K562 (cell line): Measurements from ENCODE around the gene LYPLA2. TPM values are rescaled to one million over a fixed set of nuclear protein-coding genes. Genes with fewer than 3 reads are reported as not detected.
A peak's percentile ranks its signal among the peaks of the same experiment; 100 is the strongest.

Experiments used
- ATF1 ChIP-seq, 2 experiments: fragments of 450-650 bp in 1 of 2; IDR thresholded peaks; 2 replicates each; pipeline ENCODE4 v1.6.1; 2016; ENCODE audit warnings: missing compliant biosample characterization in 1 of 2, missing genetic modification characterization in 1 of 2
- BHLHE40 ChIP-seq: IDR thresholded peaks from 2 replicates; pipeline ENCODE4 v1.6.1; 2011; ENCODE audit warnings: low read length, improper control_type of control experiment
- CREB5 ChIP-seq: fragments of 250-450 bp; sonication (Bioruptor Pico); IDR thresholded peaks from 2 replicates; pipeline ENCODE4 v1.5.0; 2020; ENCODE audit warnings: mild to moderate bottlenecking
- DEAF1 ChIP-seq: fragments of 450-650 bp; formaldehyde crosslinking; IDR thresholded peaks from 2 replicates; pipeline ENCODE4 v1.4.0; 2020; ENCODE audit warnings: mild to moderate bottlenecking, moderate library complexity
- FOXK1 ChIP-seq: sonication (generic); formaldehyde crosslinking; IDR thresholded peaks from 2 replicates; pipeline ENCODE4 v1.8.0; 2022; ENCODE audit warnings: missing genetic modification reagents, mild to moderate bottlenecking, borderline replicate concordance
- HEY1 ChIP-seq: fragments of 250-450 bp; sonication (Bioruptor Pico); IDR thresholded peaks from 2 replicates; pipeline ENCODE4 v1.5.0; 2020; ENCODE audit warnings: mild to moderate bottlenecking, moderate library complexity, borderline replicate concordance
- JUND ChIP-seq, 2 experiments: IDR thresholded peaks; 2 replicates in 1 of 2; 3 replicates in 1 of 2; pipeline ENCODE4 v1.6.1; 2011; ENCODE audit warnings: borderline replicate concordance in 2 of 2, low read depth in 2 of 2, low read length in 2 of 2, improper control_type of control experiment in 1 of 2, missing biosample characterization in 1 of 2, missing genetic modification characterization in 1 of 2, missing genetic modification reagents in 1 of 2
- MXD1 ChIP-seq: fragments of 250-450 bp; sonication (Bioruptor Pico); IDR thresholded peaks from 2 replicates; pipeline ENCODE4 v1.8.0; 2021; ENCODE audit warnings: borderline replicate concordance, mild to moderate bottlenecking, moderate library complexity; ENCODE audit not compliant: poor library complexity, severe bottlenecking
- NFYB ChIP-seq: IDR thresholded peaks from 2 replicates; pipeline ENCODE4 v1.6.1; 2011; ENCODE audit warnings: mild to moderate bottlenecking, moderate library complexity; ENCODE audit not compliant: insufficient read length; ENCODE audit errors: extremely low read depth
- RERE ChIP-seq: sonication (generic); formaldehyde crosslinking; IDR thresholded peaks from 2 replicates; pipeline ENCODE4 v1.8.0; 2023; ENCODE audit warnings: missing genetic modification reagents, mild to moderate bottlenecking, borderline replicate concordance
- polyA plus RNA-seq, 8 experiments: library from polyadenylated mRNA; depleted of rRNA in 4 of 8; stranded (reverse) in 5 of 8; unstranded in 3 of 8; fragments of >200 nt; fragmentation: Nextera tagmentation in 2 of 8; fragmentation: Illumina TruSeq in 1 of 8; extraction: Ambion mirVana in 2 of 8; extraction: Trizol in 1 of 8; gene quantifications; 2 replicates each; pipeline versions ENCODE4 v1.2.1 to v1.2.3, GENCODE V29; 2011 to 2014; ENCODE audit warnings: inconsistent platforms in 1 of 8, missing spikeins in 1 of 8
- total RNA-seq, 7 experiments: library from RNA; depleted of rRNA in 6 of 7; stranded (reverse); fragments of >200 nt in 6 of 7; fragmentation: Illumina TruSeq in 2 of 7; extraction: Trizol in 2 of 7; gene quantifications; 2 replicates each; pipeline versions ENCODE4 v1.2.1 to v1.2.3, GENCODE V29; 2011 to 2021; ENCODE audit warnings: low replicate concordance in 1 of 7

LYPLA2 gene
- total and polyA plus RNA-seq, 9 of the 15 experiments (the other 6 are each of a cell fraction or from before 2014, with no cell fraction given) = 3.9 to 128 (median 60.1) TPM

- TF ChIP-seq NFYB (no peak), ATF1 (CRISPR knock-in tag; IDR thresholded peaks at IDR 0.05) (no peak), ATF1 (tag; IDR thresholded peaks at IDR 0.05) (peak; percentile 84), FOXK1 (CRISPR knock-in tag) (no peak), DEAF1 (peak; percentile 72), BHLHE40 (peak; percentile 98), RERE (CRISPR knock-in tag) (no peak), HEY1 (CRISPR knock-in tag) (no peak), MXD1 (no peak), JUND (IDR thresholded peaks at IDR 0.05; ENCODE audit: borderline replicate concordance, low read depth, low read length) (peak; percentile 80), JUND (tag; IDR thresholded peaks at IDR 0.05; ENCODE audit: borderline replicate concordance, low read depth, low read length) (peak; percentile 65; the same call in 1 of the 3 replicates), CREB5 (CRISPR knock-in tag) (no peak)
These were observed 18.8 kb downstream of the LYPLA2 start (continued) for GRCh38 chr1:23809751-23810171.
